ENCODE measurements around the gene KCNQ1. TPM values are rescaled to one million over a fixed set of nuclear protein-coding genes. Genes with fewer than 3 reads are reported as not detected.

KCNQ1 gene
- total RNA-seq, result 5.7 and 6.0 TPM in 2 replicates

GRCh38 chr11:2444821-2445745 is at the start of gene KCNQ1:
TSS of gene KCNQ1 (plus strand) at chr11:2445008. CDS start at chr11:2445099, 91 bp downstream.
- intact Hi-C loops (cut with micrococcal nuclease), result loop anchor here (5.0 kb wide), 1 partner anchor 87 kb away; no protein-coding TSS in a partner anchor

- intact Hi-C loops (cut with micrococcal nuclease), result no loop called here
Observed at GRCh38 chr11:2395211-2395730, 49.5 kb upstream of the KCNQ1 start.

GRCh38 chr11:2395856-2396255 is 49.0 kb upstream of the KCNQ1 start:
- intact Hi-C loops (cut with micrococcal nuclease), result no loop called here

- intact Hi-C loops (cut with micrococcal nuclease), result no loop called here
Observed at GRCh38 chr11:2396471-2396870, 48.3 kb upstream of the KCNQ1 start.

GRCh38 chr11:2397005-2397404 is 47.8 kb upstream of the KCNQ1 start:
- intact Hi-C loops (cut with micrococcal nuclease), result no loop called here

GRCh38 chr11:2398664-2399355 is 46.0 kb upstream of the KCNQ1 start:
- intact Hi-C loops (cut with micrococcal nuclease), result no loop called here

GRCh38 chr11:2399488-2400068 is 45.2 kb upstream of the KCNQ1 start:
- intact Hi-C loops (cut with micrococcal nuclease), result loop anchor here (1.0 to 10.0 kb wide), 8 partner anchors 20 to 658 kb away; partner anchors contain the start of genes C11orf21, CARS1, CD81 and CTSD

- intact Hi-C loops (cut with micrococcal nuclease), result loop anchor here (1.0 to 10.0 kb wide), 8 partner anchors 19 to 657 kb away; partner anchors contain the start of genes C11orf21, CARS1, CD81 and CTSD
Observed at GRCh38 chr11:2400069-2400761, 44.6 kb upstream of the KCNQ1 start, which contains the start of gene TSSC4. TSS of gene TSSC4 (plus strand) at chr11:2400750. CDS start at chr11:2402634, 1,884 bp downstream.

GRCh38 chr11:2400762-2401435 is 43.9 kb upstream of the KCNQ1 start:
- intact Hi-C loops (cut with micrococcal nuclease), result loop anchor here (1.0 to 10.0 kb wide), 8 partner anchors 18 to 656 kb away; partner anchors contain the start of genes C11orf21, CARS1, CD81 and CTSD

- intact Hi-C loops (cut with micrococcal nuclease), result loop anchor here (2.0 to 10.0 kb wide), 3 partner anchors 204 to 639 kb away; partner anchors contain the start of genes CTSD and LSP1
Observed at GRCh38 chr11:2401436-2401984, 43.3 kb upstream of the KCNQ1 start.

GRCh38 chr11:2402106-2402505 is 42.7 kb upstream of the KCNQ1 start:
- intact Hi-C loops (cut with micrococcal nuclease), result loop anchor here (5.0 to 10.0 kb wide), 2 partner anchors 205 to 547 kb away; partner anchors contain the start of gene LSP1

GRCh38 chr11:2402890-2403645 is 41.7 kb upstream of the KCNQ1 start:
- intact Hi-C loops (cut with micrococcal nuclease), result loop anchor here (5.0 to 10.0 kb wide), 2 partner anchors 206 to 548 kb away; partner anchors contain the start of gene LSP1

- intact Hi-C loops (cut with micrococcal nuclease), result loop anchor here (5.0 to 10.0 kb wide), 2 partner anchors 207 to 550 kb away; partner anchors contain the start of gene LSP1
Observed at GRCh38 chr11:2404735-2405196, 40.0 kb upstream of the KCNQ1 start.

- intact Hi-C loops (cut with micrococcal nuclease), result loop anchor here (10.0 kb wide), 1 partner anchor 552 kb away; the partner anchor contains the start of gene LSP1
Observed at GRCh38 chr11:2406451-2406850, 38.4 kb upstream of the KCNQ1 start.

GRCh38 chr11:2406878-2407410 is 37.9 kb upstream of the KCNQ1 start:
- intact Hi-C loops (cut with micrococcal nuclease), result loop anchor here (10.0 kb wide), 1 partner anchor 552 kb away; the partner anchor contains the start of gene LSP1

- intact Hi-C loops (cut with micrococcal nuclease), result loop anchor here (10.0 kb wide), 1 partner anchor 554 kb away; the partner anchor contains the start of gene LSP1
Observed at GRCh38 chr11:2408671-2409070, 36.1 kb upstream of the KCNQ1 start.

- intact Hi-C loops (cut with micrococcal nuclease), result loop anchor here (10.0 kb wide), 1 partner anchor 554 kb away; the partner anchor contains the start of gene LSP1
Observed at GRCh38 chr11:2409126-2409525, 35.7 kb upstream of the KCNQ1 start.

Data from T-helper 2 cell treated with Interferon-gamma antibody and Interleukin-4, amounts not matched to agents 100 ng/mL and 5 ng/mL, for 36 hours (primary cell).